C4-2B (cell line): ENCODE results near the gene TAF13.

Experiments
- CTCF ChIP-seq: fragments of 450-650 bp; conservative IDR thresholded peaks from 2 replicates; pipeline ENCODE4 v1.5.1; 2017; ENCODE audit warnings: mild to moderate bottlenecking
- ZFX ChIP-seq: fragments of 450-650 bp; IDR thresholded peaks from 2 replicates; pipeline ENCODE4 v1.6.1; 2017

GRCh38 chr1:109120356-109120755, 44.6 kb upstream of the TAF13 start:
- TF ChIP-seq CTCF = no peak
- no peak for TF ChIP-seq ZFX
